Endothelial cell of umbilical vein (primary cell): Measurements from ENCODE around the gene YDJC. TPM values are rescaled to one million over a fixed set of nuclear protein-coding genes. Genes with fewer than 3 reads are reported as not detected.

ENCODE experiments used
- BruUV-seq: library from RNA; stranded (reverse); fragments of 400-500 nt; replicated peaks from 2 replicates; lab custom pipeline; 2021; lab: Mats Ljungman, UMichigan
- CTCF ChIA-PET: fragments of 300-600, 350-600 bp; sonication (Branson Sonifier 250); formaldehyde crosslinking; loops from one replicate; lab custom pipeline; 2021; ENCODE audit warnings: antibody characterized with exemption, inconsistent platforms; lab: Charles Lee
- POLR2A ChIA-PET: fragments of 300-600, 350-600 bp; sonication (Branson Sonifier 250); formaldehyde crosslinking; loops from one replicate; lab custom pipeline; 2021; ENCODE audit warnings: antibody characterized with exemption, inconsistent platforms; lab: Charles Lee
- DNase-seq: peaks from one replicate; pipeline ENCODE4 v3.0.0-alpha.2; 2011; ENCODE audit warnings: low read depth, low spot score
- FAIRE-seq: peaks from 2 replicates; lab custom pipeline; 2011; peaks lifted over from hg19 to GRCh38; lab: Jason Lieb, UNC
- H2AFZ ChIP-seq: 2 replicates; pipeline ENCODE4 v1.6.0; 2012; ENCODE audit warnings: low read depth, low read length, control low read depth, inconsistent platforms
- H3K27ac ChIP-seq: 2 replicates; pipeline ENCODE4 v1.5.1; 2011; ENCODE audit warnings: low read depth, mild to moderate bottlenecking, control low read depth, low read length, moderate library complexity; ENCODE audit not compliant: insufficient read depth
- H3K27me3 ChIP-seq, 2 experiments: 2 replicates each; pipeline versions ENCODE4 v1.6.0 to v1.6.1; 2011; ENCODE audit warnings: low read length in 2 of 2, mixed read lengths in 1 of 2; ENCODE audit not compliant: control insufficient read depth in 2 of 2, insufficient read depth in 2 of 2
- H3K36me3 ChIP-seq, 2 experiments: 2 replicates in 1 of 2; 3 replicates in 1 of 2; pipeline ENCODE4 v1.5.1; 2011; ENCODE audit warnings: low read length in 2 of 2, mild to moderate bottlenecking in 1 of 2, moderate library complexity in 1 of 2; ENCODE audit not compliant: control insufficient read depth in 2 of 2, insufficient read depth in 2 of 2; ENCODE audit errors: extremely low read depth in 1 of 2
- H3K4me1 ChIP-seq: 3 replicates; pipeline ENCODE4 v1.5.1; 2011; ENCODE audit warnings: mild to moderate bottlenecking, low read length; ENCODE audit not compliant: control insufficient read depth, insufficient read depth; ENCODE audit errors: extremely low read depth
- H3K4me2 ChIP-seq: 2 replicates; pipeline ENCODE4 v1.6.1; 2011; ENCODE audit warnings: low read length, control low read depth, mixed read lengths; ENCODE audit not compliant: insufficient read depth
- H3K4me3 ChIP-seq, 3 experiments: fragments of 200-600 bp in 1 of 3; sonication (generic), shearing (Covaris generic) in 1 of 3; replicated peaks in 1 of 3; 2 replicates each; pipeline ENCODE4 v1.5.1; 2011 to 2016; ENCODE audit warnings: control low read depth in 3 of 3, low read length in 3 of 3, mild to moderate bottlenecking in 2 of 3, inconsistent platforms in 1 of 3, low read depth in 1 of 3, moderate library complexity in 1 of 3; ENCODE audit not compliant: insufficient read depth in 1 of 3
- H3K79me2 ChIP-seq: 2 replicates; pipeline ENCODE4 v1.6.0; 2012; ENCODE audit warnings: low read length, inconsistent platforms; ENCODE audit not compliant: control insufficient read depth, insufficient read depth
- H3K9ac ChIP-seq: replicated peaks from 2 replicates; pipeline ENCODE3; 2011; ENCODE audit warnings: low read length, control low read depth; ENCODE audit not compliant: insufficient read depth; ENCODE audit errors: extremely low read depth
- H3K9me1 ChIP-seq: replicated peaks from 3 replicates; pipeline ENCODE4 v1.6.0; 2011; ENCODE audit warnings: mild to moderate bottlenecking, low read length; ENCODE audit not compliant: control insufficient read depth, insufficient read depth; ENCODE audit errors: extremely low read depth
- H3K9me3 ChIP-seq: replicated peaks from 2 replicates; pipeline ENCODE4 v1.5.1; 2012; ENCODE audit warnings: low read length, inconsistent platforms; ENCODE audit not compliant: control insufficient read depth, insufficient read depth
- H4K20me1 ChIP-seq: replicated peaks from 2 replicates; pipeline ENCODE3; 2011; ENCODE audit warnings: mild to moderate bottlenecking, low read length; ENCODE audit not compliant: control insufficient read depth, insufficient read depth; ENCODE audit errors: extremely low read depth
- EZH2 ChIP-seq: IDR thresholded peaks from 2 replicates; pipeline ENCODE4 v1.6.1; 2012; ENCODE audit warnings: borderline replicate concordance, low read depth, mild to moderate bottlenecking, moderate library complexity, low read length, inconsistent platforms; ENCODE audit not compliant: severe bottlenecking
- FOS ChIP-seq: IDR thresholded peaks from 2 replicates; pipeline ENCODE4 v1.6.1; 2011; ENCODE audit warnings: mild to moderate bottlenecking, low read length, moderate library complexity, borderline replicate concordance; ENCODE audit not compliant: insufficient read depth
- GATA2 ChIP-seq: IDR thresholded peaks from 2 replicates; pipeline ENCODE4 v1.7.0; 2011; ENCODE audit warnings: low read depth, mild to moderate bottlenecking, moderate library complexity, mixed read lengths, low read length; ENCODE audit not compliant: insufficient read length, insufficient read depth
- JUN ChIP-seq: IDR thresholded peaks from 2 replicates; pipeline ENCODE4 v1.6.1; 2011; ENCODE audit warnings: borderline replicate concordance, low read depth; ENCODE audit not compliant: insufficient read length, insufficient read depth
- MYC ChIP-seq: IDR thresholded peaks from one replicate; pipeline ENCODE4 v1.6.1; 2011; ENCODE audit warnings: mild to moderate bottlenecking, low read depth, low read length
- POLR2A ChIP-seq: IDR thresholded peaks from 2 replicates; pipeline ENCODE4 v1.6.1; 2012; ENCODE audit warnings: low read depth, mild to moderate bottlenecking, control low read depth, low read length
- POLR2AphosphoS5 ChIP-seq: IDR thresholded peaks from 2 replicates; pipeline ENCODE4 v1.6.1; 2012; ENCODE audit warnings: low read depth, mild to moderate bottlenecking, control low read depth, low read length, moderate library complexity; ENCODE audit not compliant: insufficient read depth
- dilution Hi-C: fragments of 300-500 bp; cut with MboI; formaldehyde crosslinking; loops from one replicate; pipeline ENCODE4 v1.15.0; 2019; ENCODE audit warnings: low sequenced_read_pairs; ENCODE audit not compliant: extremely low pct_ligation_motif_present
- intact Hi-C: fragments of 100-400 bp; cut with micrococcal nuclease; formaldehyde crosslinking; loops from one replicate; pipeline ENCODE4 v1.10.0; 2022
- polyA plus RNA-seq, 4 experiments: library from polyadenylated mRNA; depleted of rRNA in 3 of 4; stranded (reverse) in 3 of 4; unstranded in 1 of 4; fragments of >200 nt; gene quantifications; 2 replicates each; pipeline versions ENCODE4 v1.2.1 to v1.2.3, GENCODE V29; 2011 to 2012; ENCODE audit warnings: missing spikeins in 1 of 4
- total RNA-seq: library from RNA; stranded (reverse); gene quantifications from 2 replicates; pipeline ENCODE4 v1.2.3, GENCODE V29; 2021
- TF ChIP-seq, protein P1 (sequence below): IDR thresholded peaks from 2 replicates; pipeline ENCODE4 v1.6.1; 2011; ENCODE audit not compliant: insufficient read depth, insufficient read length
- TF ChIP-seq, protein P2 (sequence below), 2 donors: IDR thresholded peaks; 1 replicate in 1 of 2; 2 replicates in 1 of 2; pipeline ENCODE4 v1.5.1; 2011; ENCODE audit warnings: low read length in 2 of 2, mild to moderate bottlenecking in 2 of 2, moderate library complexity in 2 of 2, control low read depth in 1 of 2, inconsistent platforms in 1 of 2, low read depth in 1 of 2; ENCODE audit not compliant: insufficient read depth in 1 of 2; ENCODE audit errors: extremely low read depth in 1 of 2

YDJC gene
- total and polyA plus RNA-seq, 2 donors (not counting 3 experiments of a cell fraction or from before 2014, with no cell fraction given), result 27.2 to 29.9 TPM

DNA sequence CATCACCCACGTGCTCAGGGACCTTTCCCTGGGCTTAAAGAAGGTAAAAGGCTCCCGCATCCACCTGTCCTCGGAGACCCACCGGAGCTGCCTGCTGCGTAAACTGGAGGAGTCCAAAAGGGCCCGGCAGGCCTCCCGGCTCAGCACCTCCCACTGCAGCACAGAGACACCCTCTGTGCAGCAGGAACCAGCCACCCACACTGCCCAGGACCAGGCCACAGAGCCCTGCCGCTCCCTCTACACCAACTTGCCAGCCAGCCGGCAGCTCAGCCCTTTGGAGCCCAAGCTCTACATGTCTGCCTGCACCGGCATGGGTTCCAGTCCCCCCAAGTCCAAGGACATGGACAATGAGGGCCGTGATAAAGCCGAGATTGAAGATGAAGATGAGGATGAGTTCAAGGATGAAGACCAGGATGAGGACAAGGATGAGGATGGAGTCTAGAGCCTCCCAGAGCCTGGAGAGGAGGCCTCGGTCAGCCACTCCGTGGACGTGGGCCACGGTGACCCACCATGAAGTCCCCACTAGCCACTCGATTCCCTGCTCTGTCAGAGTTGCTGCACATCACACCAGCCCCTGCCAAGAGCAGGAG lies 6.9 kb upstream of the YDJC start:
- Histone ChIP-seq H3K9ac (no peak overlapping the region), H3K9me3 (no peaks in the 10 kb centered on the region), H2AFZ (no peak overlapping the region), H3K36me3 (no peaks in the 10 kb centered on the region), H3K4me3 (no peak overlapping the region), H3K79me2 (no peaks in the 10 kb centered on the region), H3K27ac (no peak overlapping the region), H3K9me1 (no peaks in the 10 kb centered on the region), H3K4me1 (peaks cover 7% of the 10 kb centered on the region), H3K27me3 (no peaks in the 10 kb centered on the region), H4K20me1 (no peaks in the 10 kb centered on the region), H3K4me2 (no peak overlapping the region)
- intact Hi-C loops, result no loop called here
- dilution Hi-C loops, result no loop called here
- BruUV-seq, result no TSS peak
- ChIA-PET CTCF (interaction anchor here (0.7 to 1.4 kb wide), 3 partner anchors 10 to 13 kb away, joined by 3 to 4 read pairs (median 4); no protein-coding TSS in a partner anchor), POLR2A (no interaction called here)
- TF ChIP-seq POLR2AphosphoS5, result no peak
- no peak for TF ChIP-seq MYC
- TF ChIP-seq GATA2, result no peak
- TF ChIP-seq FOS, result no peak
- TF ChIP-seq JUN, result no peak
- TF ChIP-seq, protein P1, sequence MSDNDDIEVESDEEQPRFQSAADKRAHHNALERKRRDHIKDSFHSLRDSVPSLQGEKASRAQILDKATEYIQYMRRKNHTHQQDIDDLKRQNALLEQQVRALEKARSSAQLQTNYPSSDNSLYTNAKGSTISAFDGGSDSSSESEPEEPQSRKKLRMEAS, result no peak
- TF ChIP-seq EZH2, result no peak
- TF ChIP-seq, protein P2, sequence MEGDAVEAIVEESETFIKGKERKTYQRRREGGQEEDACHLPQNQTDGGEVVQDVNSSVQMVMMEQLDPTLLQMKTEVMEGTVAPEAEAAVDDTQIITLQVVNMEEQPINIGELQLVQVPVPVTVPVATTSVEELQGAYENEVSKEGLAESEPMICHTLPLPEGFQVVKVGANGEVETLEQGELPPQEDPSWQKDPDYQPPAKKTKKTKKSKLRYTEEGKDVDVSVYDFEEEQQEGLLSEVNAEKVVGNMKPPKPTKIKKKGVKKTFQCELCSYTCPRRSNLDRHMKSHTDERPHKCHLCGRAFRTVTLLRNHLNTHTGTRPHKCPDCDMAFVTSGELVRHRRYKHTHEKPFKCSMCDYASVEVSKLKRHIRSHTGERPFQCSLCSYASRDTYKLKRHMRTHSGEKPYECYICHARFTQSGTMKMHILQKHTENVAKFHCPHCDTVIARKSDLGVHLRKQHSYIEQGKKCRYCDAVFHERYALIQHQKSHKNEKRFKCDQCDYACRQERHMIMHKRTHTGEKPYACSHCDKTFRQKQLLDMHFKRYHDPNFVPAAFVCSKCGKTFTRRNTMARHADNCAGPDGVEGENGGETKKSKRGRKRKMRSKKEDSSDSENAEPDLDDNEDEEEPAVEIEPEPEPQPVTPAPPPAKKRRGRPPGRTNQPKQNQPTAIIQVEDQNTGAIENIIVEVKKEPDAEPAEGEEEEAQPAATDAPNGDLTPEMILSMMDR (IDR thresholded peaks at IDR 0.05; ENCODE audit: extremely low read depth in 1 of 2, insufficient read depth in 1 of 2, low read depth in 1 of 2, low read length in 2 of 2), result no peak
- TF ChIP-seq POLR2A, result no peak
- DNase-seq, result no peak
- no peak for FAIRE-seq
